Activated CD8-positive, alpha-beta T cell treated with anti-CD3 and anti-CD28 coated beads for 36 hours (primary cell): ENCODE data around the gene FAM25A. TPM values are rescaled to one million over a fixed set of nuclear protein-coding genes. Genes with fewer than 3 reads are reported as not detected.
"Not testable (repeated sequence)": the region's sequence is repeated elsewhere in the genome, so short reads cannot be mapped to it uniquely, and the experiment has no call there.

ENCODE experiments used
- ATAC-seq: fragments of 200-7000 bp; cut with Tn5 transposase; one replicate; pipeline ENCODE4 v1.10.0; 2021; ENCODE audit warnings: mild to moderate bottlenecking, moderate library complexity
- CTCF ChIA-PET: fragments of 350-600 bp; sonication (Branson Sonifier 250); formaldehyde crosslinking; loops from one replicate; lab custom pipeline; 2021; ENCODE audit warnings: antibody characterized with exemption; lab: Charles Lee
- POLR2A ChIA-PET: fragments of 350-600 bp; sonication (Branson Sonifier 250); formaldehyde crosslinking; loops from one replicate; lab custom pipeline; 2021; ENCODE audit warnings: antibody characterized with exemption; lab: Charles Lee
- DNase-seq: peaks from one replicate; pipeline ENCODE4 v3.0.0-alpha.2; 2020
- H3K27ac Mint-ChIP-seq: one replicate; pipeline ENCODE4 v1.8.0; 2021; ENCODE audit warnings: mild to moderate bottlenecking, mixed read lengths
- H3K27me3 Mint-ChIP-seq: one replicate; pipeline ENCODE4 v1.8.0; 2021; ENCODE audit warnings: mixed read lengths
- H3K36me3 Mint-ChIP-seq: one replicate; pipeline ENCODE4 v1.8.0; 2021; ENCODE audit warnings: low read depth, mixed read lengths
- H3K4me1 Mint-ChIP-seq: one replicate; pipeline ENCODE4 v1.8.0; 2021; ENCODE audit warnings: low read depth, mixed read lengths
- H3K4me3 Mint-ChIP-seq: one replicate; pipeline ENCODE4 v1.8.0; 2021; ENCODE audit warnings: mild to moderate bottlenecking, moderate library complexity, mixed read lengths
- H3K9me3 Mint-ChIP-seq: one replicate; pipeline ENCODE4 v1.8.0; 2021; ENCODE audit warnings: mixed read lengths
- intact Hi-C: fragments of 100-400 bp; cut with micrococcal nuclease; formaldehyde crosslinking; loops from one replicate; pipeline ENCODE4 v1.10.0; 2022
- total RNA-seq, 2 experiments: library from RNA; stranded (reverse); gene quantifications; one replicate each; pipeline ENCODE4 v1.2.3, GENCODE V29; 2021

The FAM25A gene
- total RNA-seq, 2 experiments from 2014 or later: not detected

DNA sequence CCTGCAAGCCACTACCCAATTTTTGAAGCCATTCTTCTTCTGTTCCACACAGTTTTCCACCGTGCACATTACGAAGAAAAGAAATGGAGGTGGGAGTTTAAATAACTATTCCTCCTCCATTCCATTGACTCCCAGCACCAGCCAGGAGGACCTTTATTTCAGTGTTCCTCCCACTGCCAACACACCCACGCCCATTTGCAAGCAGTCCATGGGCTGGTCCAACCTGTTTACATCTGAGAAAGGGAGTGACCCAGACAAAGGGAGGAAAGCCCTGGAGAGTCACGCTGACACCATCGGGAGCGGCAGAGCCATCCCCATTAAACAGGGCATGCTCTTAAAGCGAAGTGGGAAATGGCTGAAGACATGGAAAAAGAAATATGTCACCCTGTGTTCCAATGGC lies 11.8 kb upstream of the FAM25A start:
- H3K4me1 Mint-ChIP-seq, H3K27me3 Mint-ChIP-seq: not testable (repeated sequence)

DNA sequence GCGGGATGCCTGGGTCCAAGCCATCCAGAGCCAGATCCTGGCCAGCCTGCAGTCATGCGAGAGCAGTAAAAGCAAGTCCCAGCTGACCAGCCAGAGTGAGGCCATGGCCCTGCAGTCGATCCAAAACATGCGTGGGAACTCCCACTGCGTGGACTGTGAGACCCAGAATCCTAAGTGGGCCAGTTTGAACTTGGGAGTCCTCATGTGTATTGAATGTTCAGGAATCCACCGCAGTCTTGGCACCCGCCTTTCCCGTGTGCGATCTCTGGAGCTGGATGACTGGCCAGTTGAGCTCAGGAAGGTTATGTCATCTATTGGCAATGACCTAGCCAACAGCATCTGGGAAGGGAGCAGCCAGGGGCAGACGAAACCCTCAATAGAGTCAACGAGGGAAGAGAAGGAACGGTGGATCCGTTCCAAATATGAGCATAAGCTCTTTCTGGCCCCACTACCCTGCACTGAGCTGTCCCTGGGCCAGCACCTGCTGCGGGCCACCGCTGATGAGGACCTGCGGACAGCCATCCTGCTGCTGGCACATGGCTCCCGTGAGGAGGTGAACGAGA lies 10.9 kb upstream of the FAM25A start:
- H3K9me3 Mint-ChIP-seq, POLR2A ChIA-PET, H3K4me1 Mint-ChIP-seq, H3K27me3 Mint-ChIP-seq, H3K4me3 Mint-ChIP-seq, intact Hi-C loops, H3K36me3 Mint-ChIP-seq, ATAC-seq, CTCF ChIA-PET, DNase-seq, H3K27ac Mint-ChIP-seq: not testable (repeated sequence)

More for the DNA sequence above, 11.8 kb upstream of the FAM25A start:
- DNase-seq, H3K27ac Mint-ChIP-seq, CTCF ChIA-PET, intact Hi-C loops, POLR2A ChIA-PET, H3K36me3 Mint-ChIP-seq, ATAC-seq, H3K4me3 Mint-ChIP-seq, H3K9me3 Mint-ChIP-seq: not testable (repeated sequence)

DNA sequence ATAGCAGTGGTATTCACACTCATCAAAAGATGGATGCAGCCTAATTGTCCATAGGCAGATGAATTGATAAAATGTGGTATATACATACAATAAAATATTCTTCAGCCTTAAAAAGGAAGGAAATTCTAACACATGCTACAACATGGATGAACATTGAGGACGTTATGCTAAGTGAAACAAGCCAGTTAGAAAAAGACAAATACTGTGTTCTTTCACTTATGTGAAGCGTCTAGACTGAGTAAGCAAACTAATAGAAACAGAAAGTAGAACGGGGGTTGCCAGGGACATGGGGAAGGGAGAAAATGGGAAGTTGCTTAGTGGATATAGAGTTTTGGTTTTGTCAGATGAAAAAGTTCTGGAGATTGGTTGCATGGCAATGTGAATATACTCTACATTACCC lies 6.6 kb upstream of the FAM25A start:
- CTCF ChIA-PET, POLR2A ChIA-PET: not testable (repeated sequence)

DNA sequence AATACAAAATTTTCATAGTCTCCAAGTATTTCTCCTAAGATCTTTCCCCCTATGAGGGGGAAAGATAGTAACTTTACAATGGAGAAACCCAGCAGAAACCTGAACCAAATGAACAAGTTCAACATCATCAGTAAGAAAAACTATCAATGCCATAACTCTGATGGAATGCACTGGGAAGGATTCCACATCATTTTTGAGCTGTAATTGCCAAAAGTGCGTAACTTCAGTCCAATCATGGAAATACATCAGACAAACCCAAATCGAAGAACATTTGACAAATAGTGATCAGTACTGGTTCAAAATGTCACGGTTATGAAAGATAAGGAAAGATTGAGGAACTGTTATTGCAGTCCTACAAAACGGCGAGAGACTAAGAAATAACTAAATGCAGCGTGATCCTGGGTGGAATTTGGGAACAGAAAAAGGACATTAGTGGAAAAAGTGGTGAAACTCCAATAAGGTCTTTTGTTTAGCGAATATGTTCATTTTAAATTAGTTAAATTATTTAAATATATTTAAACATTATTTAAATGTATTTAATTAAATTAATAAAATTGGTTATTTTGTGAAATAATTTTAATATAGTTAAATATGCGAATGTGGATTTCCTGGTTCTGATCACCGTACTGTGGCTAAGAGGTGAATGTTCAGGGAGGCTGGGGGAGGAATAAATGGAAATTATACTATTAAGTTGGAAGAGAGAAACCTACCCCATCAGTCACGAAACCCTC lies 4.9 kb upstream of the FAM25A start:
- H3K9me3 Mint-ChIP-seq, DNase-seq, CTCF ChIA-PET, H3K4me1 Mint-ChIP-seq, H3K36me3 Mint-ChIP-seq, POLR2A ChIA-PET, H3K27ac Mint-ChIP-seq, H3K27me3 Mint-ChIP-seq, H3K4me3 Mint-ChIP-seq, intact Hi-C loops, ATAC-seq: not testable (repeated sequence)

More for the DNA sequence above, 6.6 kb upstream of the FAM25A start:
- H3K27me3 Mint-ChIP-seq, DNase-seq, H3K4me1 Mint-ChIP-seq, H3K36me3 Mint-ChIP-seq, H3K9me3 Mint-ChIP-seq, H3K27ac Mint-ChIP-seq, ATAC-seq, intact Hi-C loops, H3K4me3 Mint-ChIP-seq: not testable (repeated sequence)

- H3K27ac Mint-ChIP-seq, H3K4me1 Mint-ChIP-seq, H3K27me3 Mint-ChIP-seq, H3K36me3 Mint-ChIP-seq, CTCF ChIA-PET, H3K4me3 Mint-ChIP-seq, intact Hi-C loops, H3K9me3 Mint-ChIP-seq, DNase-seq, POLR2A ChIA-PET, ATAC-seq: not testable (repeated sequence)
These were observed 2.0 kb upstream of the FAM25A start for GRCh38 chr10:87018127-87018526.

- H3K27ac Mint-ChIP-seq, ATAC-seq, intact Hi-C loops, H3K4me1 Mint-ChIP-seq, H3K27me3 Mint-ChIP-seq, CTCF ChIA-PET, DNase-seq, H3K9me3 Mint-ChIP-seq, H3K36me3 Mint-ChIP-seq, POLR2A ChIA-PET, H3K4me3 Mint-ChIP-seq: not testable (repeated sequence)
These were observed 1.0 kb upstream of the FAM25A start for GRCh38 chr10:87019066-87019465.

GRCh38 chr10:87019504-87019903 lies 590 bp upstream of the FAM25A start:
- DNase-seq, ATAC-seq, H3K4me1 Mint-ChIP-seq, POLR2A ChIA-PET, H3K9me3 Mint-ChIP-seq, H3K27me3 Mint-ChIP-seq, H3K4me3 Mint-ChIP-seq, H3K36me3 Mint-ChIP-seq, H3K27ac Mint-ChIP-seq, intact Hi-C loops, CTCF ChIA-PET: not testable (repeated sequence)

- POLR2A ChIA-PET, intact Hi-C loops, H3K9me3 Mint-ChIP-seq, H3K36me3 Mint-ChIP-seq, H3K27me3 Mint-ChIP-seq: not testable (repeated sequence)
- CTCF ChIA-PET: interaction anchor here (0.6 kb wide), 1 partner anchor 26 kb away, joined by 3 read pairs; no protein-coding TSS in a partner anchor
- Mint-ChIP-seq H3K27ac (peak overlapping the region; percentile 91), H3K4me1 (peaks cover 15% of the 10 kb centered on the region), H3K4me3 (peak overlapping the region; percentile 44)
- ATAC-seq (peak; percentile 94), DNase-seq (peak; percentile 58)
These were observed 5.3 kb downstream of the FAM25A start for GRCh38 chr10:87025285-87025958.

- H3K27ac Mint-ChIP-seq, H3K9me3 Mint-ChIP-seq, H3K4me3 Mint-ChIP-seq, H3K27me3 Mint-ChIP-seq, POLR2A ChIA-PET, H3K36me3 Mint-ChIP-seq, intact Hi-C loops, DNase-seq, ATAC-seq, CTCF ChIA-PET: not testable (repeated sequence)
- peaks cover 15% of the 10 kb centered on the region for H3K4me1 Mint-ChIP-seq
These were observed 6.8 kb downstream of the FAM25A start for GRCh38 chr10:87026747-87027508.

DNA sequence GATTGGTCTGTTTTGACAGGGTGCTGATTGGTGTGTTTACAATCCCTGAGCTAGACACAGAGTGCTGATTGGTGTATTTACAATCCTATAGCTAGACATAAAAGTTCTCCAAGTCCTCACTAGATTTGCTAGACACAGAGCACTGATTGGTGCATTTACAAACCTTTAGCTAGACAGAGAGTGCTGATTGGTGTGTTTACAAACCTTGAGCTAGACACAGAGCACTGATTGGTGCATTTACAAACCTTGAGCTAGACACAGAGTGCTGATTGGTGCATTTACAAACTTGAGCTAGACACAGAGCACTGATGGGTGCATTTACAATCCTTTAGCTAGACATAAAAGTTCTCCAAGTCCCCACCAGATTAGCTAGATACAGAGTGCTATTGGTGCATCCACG lies 10.3 kb downstream of the FAM25A start:
- H3K27ac Mint-ChIP-seq, POLR2A ChIA-PET, intact Hi-C loops, H3K4me3 Mint-ChIP-seq, H3K36me3 Mint-ChIP-seq, CTCF ChIA-PET, H3K4me1 Mint-ChIP-seq, ATAC-seq, H3K9me3 Mint-ChIP-seq, DNase-seq, H3K27me3 Mint-ChIP-seq: not testable (repeated sequence)
